Adipocyte (in vitro differentiated cells): ENCODE data around the gene CCDC40.
"Not testable (repeated sequence)": the region's sequence is repeated elsewhere in the genome, so short reads cannot be mapped to it uniquely, and the experiment has no call there.

Experiments used
- DNase-seq: peaks from one replicate; pipeline ENCODE4 v3.0.0-alpha.2; 2015; ENCODE audit warnings: low read depth
- H3K27me3 ChIP-seq: replicated peaks from 2 replicates; pipeline ENCODE4 v1.7.0; 2013; ENCODE audit warnings: mild to moderate bottlenecking, low read length, moderate library complexity; ENCODE audit not compliant: control insufficient read depth, insufficient read depth
- H3K36me3 ChIP-seq: 2 replicates; pipeline ENCODE4 v1.7.0; 2013; ENCODE audit warnings: low read length, mild to moderate bottlenecking, moderate library complexity; ENCODE audit not compliant: control insufficient read depth, insufficient read depth, severe bottlenecking
- H3K4me1 ChIP-seq: 2 replicates; pipeline ENCODE4 v1.7.0; 2013; ENCODE audit warnings: mild to moderate bottlenecking, low read length, moderate library complexity; ENCODE audit not compliant: control insufficient read depth, insufficient read depth
- H3K4me3 ChIP-seq: 2 replicates; pipeline ENCODE4 v1.7.0; 2013; ENCODE audit warnings: mild to moderate bottlenecking, low read length, moderate library complexity
- H3K9ac ChIP-seq: 2 replicates; pipeline ENCODE4 v1.7.0; 2013; ENCODE audit warnings: mild to moderate bottlenecking, low read length, moderate library complexity
- H3K9me3 ChIP-seq: 2 replicates; pipeline ENCODE4 v1.7.0; 2013; ENCODE audit warnings: mild to moderate bottlenecking, low read length, moderate library complexity; ENCODE audit not compliant: control insufficient read depth

The CCDC40 gene

GRCh38 chr17:80036715-80037477, 454 bp downstream of the CCDC40 start:
- H3K4me3 ChIP-seq, result peak overlapping the region; percentile 93
- H3K27me3 ChIP-seq, result no peaks in the 10 kb centered on the region
- peak; percentile 71 for DNase-seq
- no peaks in the 10 kb centered on the region for H3K9me3 ChIP-seq
- peak overlapping the region; percentile 95 for H3K9ac ChIP-seq
- peaks cover 10% of the 10 kb centered on the region for H3K36me3 ChIP-seq
- peaks cover 27% of the 10 kb centered on the region for H3K4me1 ChIP-seq

- H3K9ac ChIP-seq, result no peak overlapping the region
- H3K4me3 ChIP-seq, result no peak overlapping the region
- H3K36me3 ChIP-seq, result peaks cover 35% of the 10 kb centered on the region
- peaks cover 8% of the 10 kb centered on the region for H3K4me1 ChIP-seq
- H3K9me3 ChIP-seq, result peaks cover 6% of the 10 kb centered on the region
- no peak for DNase-seq
- H3K27me3 ChIP-seq, result no peaks in the 10 kb centered on the region
Observed at GRCh38 chr17:80043963-80044362, 7.5 kb downstream of the CCDC40 start.

DNA sequence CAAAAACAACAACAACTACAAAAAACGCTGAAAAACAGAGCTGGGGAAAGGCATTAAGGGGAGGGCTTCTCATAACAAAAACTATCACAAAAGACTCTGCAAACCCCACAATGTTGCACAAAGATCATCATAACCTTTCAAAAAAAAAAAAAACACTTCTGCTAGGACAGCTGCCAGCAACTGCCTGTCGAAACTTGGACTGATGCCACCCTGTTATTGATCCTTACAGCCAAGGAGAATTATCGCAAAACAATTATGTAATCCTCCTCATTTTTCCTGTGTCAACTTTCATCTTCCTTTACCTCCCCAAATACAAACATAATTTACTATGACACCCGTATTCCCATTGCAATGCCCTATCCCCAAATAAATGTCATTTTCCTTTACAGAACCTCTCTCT, 9.3 kb downstream of the CCDC40 start:
- DNase-seq, result no peak
- H3K4me1 ChIP-seq, result peaks cover 8% of the 10 kb centered on the region
- H3K9me3 ChIP-seq, result peaks cover 6% of the 10 kb centered on the region
- peaks cover 47% of the 10 kb centered on the region for H3K36me3 ChIP-seq
- no peak overlapping the region for H3K4me3 ChIP-seq
- H3K9ac ChIP-seq, result no peak overlapping the region
- H3K27me3 ChIP-seq, result no peaks in the 10 kb centered on the region

DNA sequence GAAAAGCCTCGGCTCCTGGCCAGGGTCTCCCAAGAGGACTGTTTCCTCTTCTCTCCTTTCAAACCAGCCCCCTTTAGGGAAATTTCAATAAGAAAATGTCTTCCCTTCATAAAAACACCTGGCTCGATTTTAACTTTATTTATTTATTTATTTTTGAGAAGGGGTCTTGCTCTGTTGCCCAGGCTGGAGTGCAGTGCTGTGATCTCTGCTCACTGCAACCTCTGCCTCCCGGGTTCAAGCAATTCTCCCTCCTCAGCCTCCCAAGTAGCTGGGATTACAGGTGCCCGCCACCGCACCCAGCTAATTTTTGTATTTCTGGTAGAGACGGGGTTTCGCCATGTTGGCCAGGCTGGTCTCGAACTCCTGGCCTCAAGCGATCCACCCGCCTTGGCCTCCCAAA, 10.3 kb downstream of the CCDC40 start:
- not testable (repeated sequence) for H3K4me3 ChIP-seq, H3K9me3 ChIP-seq, H3K27me3 ChIP-seq, H3K9ac ChIP-seq, DNase-seq, H3K4me1 ChIP-seq
- peaks cover 48% of the 10 kb centered on the region for H3K36me3 ChIP-seq

DNA sequence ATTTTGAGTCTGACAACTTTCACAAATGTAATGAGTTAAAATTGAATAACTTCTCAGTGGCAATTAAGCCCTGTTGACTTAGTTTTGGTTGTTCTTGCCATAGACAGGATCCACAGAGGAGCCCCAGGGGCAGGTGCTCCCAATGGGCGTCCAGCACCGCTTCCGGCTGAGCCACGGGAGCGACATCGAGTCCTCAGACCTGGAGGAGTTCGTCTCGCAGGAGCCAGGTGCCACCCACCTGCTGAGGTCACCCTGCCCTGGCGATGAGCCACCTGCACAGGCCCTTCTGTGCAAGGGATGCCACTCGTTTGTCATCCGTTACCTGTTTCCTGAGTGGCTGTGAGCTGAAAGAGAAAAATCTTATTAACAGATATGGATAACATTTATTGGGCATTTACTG, 10.7 kb downstream of the CCDC40 start:
- Histone ChIP-seq H3K36me3 (peaks cover 45% of the 10 kb centered on the region), H3K4me1 (peaks cover 8% of the 10 kb centered on the region), H3K9me3 (peaks cover 4% of the 10 kb centered on the region), H3K4me3 (no peak overlapping the region), H3K27me3 (no peaks in the 10 kb centered on the region), H3K9ac (no peak overlapping the region)
- no peak for DNase-seq

- Histone ChIP-seq H3K36me3 (peaks cover 29% of the 10 kb centered on the region), H3K4me3 (no peak overlapping the region), H3K4me1 (peaks cover 14% of the 10 kb centered on the region), H3K9me3 (no peaks in the 10 kb centered on the region), H3K9ac (no peak overlapping the region), H3K27me3 (no peaks in the 10 kb centered on the region)
- DNase-seq, result no peak
Observed at GRCh38 chr17:80049986-80050385, 13.5 kb downstream of the CCDC40 start.

- no peak overlapping the region for H3K9ac ChIP-seq
Observed at GRCh38 chr17:80050706-80051105, 14.3 kb downstream of the CCDC40 start.

GRCh38 chr17:80051681-80052080, 15.2 kb downstream of the CCDC40 start:
- no peaks in the 10 kb centered on the region for H3K27me3 ChIP-seq
- H3K36me3 ChIP-seq, result peaks cover 29% of the 10 kb centered on the region
- H3K9me3 ChIP-seq, result no peaks in the 10 kb centered on the region
- H3K9ac ChIP-seq, result no peak overlapping the region
- DNase-seq, result no peak
- H3K4me1 ChIP-seq, result peaks cover 6% of the 10 kb centered on the region
- H3K4me3 ChIP-seq, result no peak overlapping the region

More at GRCh38 chr17:80050706-80051105, 14.3 kb downstream of the CCDC40 start:
- no peak overlapping the region for H3K4me3 ChIP-seq
- no peak for DNase-seq
- no peaks in the 10 kb centered on the region for H3K9me3 ChIP-seq
- peaks cover 7% of the 10 kb centered on the region for H3K4me1 ChIP-seq
- no peaks in the 10 kb centered on the region for H3K27me3 ChIP-seq
- peaks cover 29% of the 10 kb centered on the region for H3K36me3 ChIP-seq

GRCh38 chr17:80053102-80053501, 16.7 kb downstream of the CCDC40 start:
- peak overlapping the region; percentile 47 for H3K4me3 ChIP-seq
- no peaks in the 10 kb centered on the region for H3K27me3 ChIP-seq
- no peaks in the 10 kb centered on the region for H3K9me3 ChIP-seq
- no peak for DNase-seq
- H3K36me3 ChIP-seq, result peaks cover 21% of the 10 kb centered on the region
- peak overlapping the region; percentile 62 for H3K9ac ChIP-seq
- H3K4me1 ChIP-seq, result peaks cover 6% of the 10 kb centered on the region

GRCh38 chr17:80055597-80055996, 19.2 kb downstream of the CCDC40 start:
- no peak for DNase-seq
- no peaks in the 10 kb centered on the region for H3K9me3 ChIP-seq
- H3K9ac ChIP-seq, result no peak overlapping the region
- H3K36me3 ChIP-seq, result peaks cover 18% of the 10 kb centered on the region
- H3K4me1 ChIP-seq, result peaks cover 6% of the 10 kb centered on the region
- H3K4me3 ChIP-seq, result no peak overlapping the region
- no peaks in the 10 kb centered on the region for H3K27me3 ChIP-seq

DNA sequence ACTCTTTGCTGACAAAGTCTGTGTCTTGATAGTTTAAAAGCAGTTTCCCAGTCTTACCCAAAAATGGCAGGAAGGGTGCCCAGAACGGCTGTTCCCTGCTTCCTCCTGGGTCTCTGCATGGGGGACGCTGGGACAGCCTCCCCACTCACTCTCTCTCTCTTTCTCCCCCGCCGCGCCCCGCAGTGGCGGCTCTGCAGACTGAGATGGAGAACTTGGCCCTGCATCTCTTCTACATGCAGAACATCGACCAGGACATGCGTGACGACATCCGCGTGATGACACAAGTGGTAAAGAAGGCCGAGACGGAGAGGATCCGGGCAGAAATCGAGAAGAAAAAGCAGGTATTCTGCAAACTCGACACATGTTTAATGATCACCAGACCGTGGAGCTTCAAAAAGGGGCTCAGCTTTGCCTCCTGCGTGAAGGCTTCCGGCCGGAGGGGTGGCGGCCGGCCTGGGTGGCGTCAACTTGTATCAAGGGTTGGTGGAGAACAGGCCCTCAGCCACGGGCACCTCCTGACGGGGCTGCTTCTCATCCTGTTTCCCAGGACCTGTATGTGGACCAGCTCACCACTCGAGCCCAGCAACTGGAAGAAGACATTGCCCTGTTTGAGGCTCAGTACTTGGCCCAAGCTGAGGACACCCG, 22.0 kb downstream of the CCDC40 start:
- H3K9me3 ChIP-seq, result no peaks in the 10 kb centered on the region
- no peaks in the 10 kb centered on the region for H3K27me3 ChIP-seq
- DNase-seq, result no peak
- no peak overlapping the region for H3K9ac ChIP-seq
- H3K4me1 ChIP-seq, result peaks cover 9% of the 10 kb centered on the region
- peaks cover 9% of the 10 kb centered on the region for H3K36me3 ChIP-seq
- H3K4me3 ChIP-seq, result no peak overlapping the region
